DND-41 (cell line): Measurements from ENCODE around the gene SCYGR1.

Experiments
- ATAC-seq: fragments of 200-7000 bp; cut with Tn5 transposase; 3 replicates; pipeline ENCODE4 v1.9.1; 2021; ENCODE audit warnings: low read depth; ENCODE audit not compliant: insufficient read depth
- DNase-seq: peaks from one replicate; pipeline ENCODE4 v3.0.0-alpha.2; 2020
- H2AFZ ChIP-seq: 2 replicates; pipeline ENCODE4 v1.6.0; 2012; ENCODE audit warnings: low read depth, low read length
- H3K27ac ChIP-seq: 2 replicates; pipeline ENCODE4 v1.5.1; 2012; ENCODE audit warnings: low read length, inconsistent platforms
- H3K27me3 ChIP-seq: fragments of 200-600 bp; sonication (generic); 2 replicates; pipeline ENCODE4 v1.6.0; 2012; ENCODE audit warnings: low read length, mild to moderate bottlenecking, inconsistent platforms; ENCODE audit not compliant: insufficient read depth, poor library complexity
- H3K36me3 ChIP-seq: 2 replicates; pipeline ENCODE4 v1.5.1; 2012; ENCODE audit warnings: low read length, inconsistent platforms; ENCODE audit not compliant: insufficient read depth
- H3K4me1 ChIP-seq: 2 replicates; pipeline ENCODE4 v1.5.1; 2012; ENCODE audit warnings: mild to moderate bottlenecking, low read length; ENCODE audit not compliant: insufficient read depth
- H3K4me2 ChIP-seq: 2 replicates; pipeline ENCODE4 v1.6.0; 2012; ENCODE audit warnings: mild to moderate bottlenecking, moderate library complexity, low read length, inconsistent platforms; ENCODE audit not compliant: insufficient read depth
- H3K4me3 ChIP-seq, 2 experiments: fragments of 200-600 bp in 1 of 2; shearing (Covaris generic) in 1 of 2; 2 replicates each; pipeline ENCODE4 v1.5.1; 2012 to 2016; ENCODE audit warnings: inconsistent platforms in 2 of 2, low read length in 2 of 2, mild to moderate bottlenecking in 2 of 2, low read depth in 1 of 2, moderate library complexity in 1 of 2
- H3K79me2 ChIP-seq: 2 replicates; pipeline ENCODE4 v1.6.0; 2012; ENCODE audit warnings: low read length, inconsistent platforms; ENCODE audit not compliant: insufficient read depth
- H3K9ac ChIP-seq: 2 replicates; pipeline ENCODE4 v1.6.0; 2012; ENCODE audit warnings: low read depth, mild to moderate bottlenecking, inconsistent platforms, low read length, moderate library complexity
- H3K9me3 ChIP-seq: 2 replicates; pipeline ENCODE4 v1.5.1; 2012; ENCODE audit warnings: low read length, moderate library complexity, mild to moderate bottlenecking, inconsistent platforms; ENCODE audit not compliant: insufficient read depth, severe bottlenecking
- H4K20me1 ChIP-seq: 2 replicates; pipeline ENCODE4 v1.6.0; 2012; ENCODE audit warnings: low read length; ENCODE audit not compliant: insufficient read depth
- EZH2 ChIP-seq: IDR thresholded peaks from 3 replicates; pipeline ENCODE4 v1.6.1; 2012; ENCODE audit warnings: borderline replicate concordance, low read depth, mild to moderate bottlenecking, moderate library complexity, low read length, inconsistent platforms; ENCODE audit not compliant: severe bottlenecking
- TF ChIP-seq, protein P1 (sequence below): IDR thresholded peaks from 2 replicates; pipeline ENCODE4 v1.5.1; 2012; ENCODE audit warnings: borderline replicate concordance, low read length, moderate library complexity, mild to moderate bottlenecking; ENCODE audit not compliant: poor library complexity, severe bottlenecking; ENCODE audit errors: extremely low read depth

Gene SCYGR1

DNA sequence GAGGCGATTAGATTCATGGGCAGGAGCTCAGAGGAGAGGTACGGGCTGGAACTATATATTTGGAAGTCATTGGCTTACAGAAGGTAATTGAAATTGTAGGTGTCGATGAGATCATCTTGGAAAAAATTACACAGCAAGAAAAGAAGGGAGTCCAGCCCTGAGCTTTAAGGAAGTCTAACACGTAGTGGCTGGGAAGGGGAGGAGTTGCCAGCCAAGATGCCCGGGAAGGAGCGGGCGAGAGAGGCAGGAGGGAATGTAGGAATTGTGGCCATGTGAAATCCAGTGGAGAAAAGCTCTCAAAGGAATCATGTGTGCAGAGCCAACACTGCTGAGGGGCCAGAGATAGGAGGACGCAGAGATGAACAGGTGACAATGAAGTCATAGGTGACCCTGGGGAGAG, 25.6 kb upstream of the SCYGR1 start:
- Histone ChIP-seq H3K4me2 (no peak overlapping the region), H3K36me3 (no peaks in the 10 kb centered on the region), H3K27ac (no peak overlapping the region), H3K27me3 (no peaks in the 10 kb centered on the region), H2AFZ (no peak overlapping the region), H3K4me3 (no peak overlapping the region), H3K4me1 (no peaks in the 10 kb centered on the region), H3K9me3 (no peaks in the 10 kb centered on the region), H4K20me1 (no peaks in the 10 kb centered on the region), H3K9ac (no peak overlapping the region), H3K79me2 (no peaks in the 10 kb centered on the region)
- ATAC-seq: no peak
- DNase-seq: no peak
- TF ChIP-seq, protein P1, sequence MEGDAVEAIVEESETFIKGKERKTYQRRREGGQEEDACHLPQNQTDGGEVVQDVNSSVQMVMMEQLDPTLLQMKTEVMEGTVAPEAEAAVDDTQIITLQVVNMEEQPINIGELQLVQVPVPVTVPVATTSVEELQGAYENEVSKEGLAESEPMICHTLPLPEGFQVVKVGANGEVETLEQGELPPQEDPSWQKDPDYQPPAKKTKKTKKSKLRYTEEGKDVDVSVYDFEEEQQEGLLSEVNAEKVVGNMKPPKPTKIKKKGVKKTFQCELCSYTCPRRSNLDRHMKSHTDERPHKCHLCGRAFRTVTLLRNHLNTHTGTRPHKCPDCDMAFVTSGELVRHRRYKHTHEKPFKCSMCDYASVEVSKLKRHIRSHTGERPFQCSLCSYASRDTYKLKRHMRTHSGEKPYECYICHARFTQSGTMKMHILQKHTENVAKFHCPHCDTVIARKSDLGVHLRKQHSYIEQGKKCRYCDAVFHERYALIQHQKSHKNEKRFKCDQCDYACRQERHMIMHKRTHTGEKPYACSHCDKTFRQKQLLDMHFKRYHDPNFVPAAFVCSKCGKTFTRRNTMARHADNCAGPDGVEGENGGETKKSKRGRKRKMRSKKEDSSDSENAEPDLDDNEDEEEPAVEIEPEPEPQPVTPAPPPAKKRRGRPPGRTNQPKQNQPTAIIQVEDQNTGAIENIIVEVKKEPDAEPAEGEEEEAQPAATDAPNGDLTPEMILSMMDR: no peak
- no peak for TF ChIP-seq EZH2

GRCh38 chr2:227412877-227413276, 25.1 kb upstream of the SCYGR1 start:
- no peak for ATAC-seq

DNA sequence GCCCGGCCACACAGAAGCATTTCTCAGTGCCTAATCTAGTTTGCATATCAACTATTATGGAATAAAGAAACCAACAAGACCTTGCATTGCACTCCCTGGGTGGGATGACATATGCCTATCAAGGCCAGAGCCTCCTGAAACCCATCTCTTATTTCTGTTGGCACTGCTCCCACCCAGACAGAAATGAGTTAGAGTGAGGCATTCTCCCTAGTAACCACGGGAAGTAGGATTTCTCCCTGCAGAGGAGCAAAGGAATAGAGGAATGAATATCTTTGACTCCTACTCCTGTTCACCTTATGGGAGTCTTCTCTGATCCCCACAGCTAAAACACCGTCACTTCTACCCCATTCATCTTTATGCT, 24.2 kb upstream of the SCYGR1 start:
- no peak overlapping the region for H3K27ac ChIP-seq
- no peak overlapping the region for H2AFZ ChIP-seq
- H3K9me3 ChIP-seq: no peaks in the 10 kb centered on the region
- ATAC-seq (no peak), DNase-seq (no peak)
- TF ChIP-seq, protein P1: no peak
- TF ChIP-seq EZH2: no peak
- no peaks in the 10 kb centered on the region for H3K79me2 ChIP-seq
- H3K9ac ChIP-seq: no peak overlapping the region
- no peaks in the 10 kb centered on the region for H3K4me1 ChIP-seq
- no peaks in the 10 kb centered on the region for H3K36me3 ChIP-seq
- no peaks in the 10 kb centered on the region for H4K20me1 ChIP-seq
- H3K27me3 ChIP-seq: no peaks in the 10 kb centered on the region
- no peak overlapping the region for H3K4me3 ChIP-seq
- H3K4me2 ChIP-seq: no peak overlapping the region

More at GRCh38 chr2:227412877-227413276, 25.1 kb upstream of the SCYGR1 start:
- H3K9ac ChIP-seq: no peak overlapping the region
- H3K27me3 ChIP-seq: no peaks in the 10 kb centered on the region
- TF ChIP-seq EZH2: no peak
- TF ChIP-seq, protein P1: no peak
- H4K20me1 ChIP-seq: no peaks in the 10 kb centered on the region
- no peak overlapping the region for H3K4me2 ChIP-seq
- H3K27ac ChIP-seq: no peak overlapping the region
- no peaks in the 10 kb centered on the region for H3K36me3 ChIP-seq
- H3K79me2 ChIP-seq: no peaks in the 10 kb centered on the region
- no peak overlapping the region for H2AFZ ChIP-seq
- no peak for DNase-seq
- H3K9me3 ChIP-seq: no peaks in the 10 kb centered on the region
- H3K4me3 ChIP-seq: no peak overlapping the region
- H3K4me1 ChIP-seq: no peaks in the 10 kb centered on the region

DNA sequence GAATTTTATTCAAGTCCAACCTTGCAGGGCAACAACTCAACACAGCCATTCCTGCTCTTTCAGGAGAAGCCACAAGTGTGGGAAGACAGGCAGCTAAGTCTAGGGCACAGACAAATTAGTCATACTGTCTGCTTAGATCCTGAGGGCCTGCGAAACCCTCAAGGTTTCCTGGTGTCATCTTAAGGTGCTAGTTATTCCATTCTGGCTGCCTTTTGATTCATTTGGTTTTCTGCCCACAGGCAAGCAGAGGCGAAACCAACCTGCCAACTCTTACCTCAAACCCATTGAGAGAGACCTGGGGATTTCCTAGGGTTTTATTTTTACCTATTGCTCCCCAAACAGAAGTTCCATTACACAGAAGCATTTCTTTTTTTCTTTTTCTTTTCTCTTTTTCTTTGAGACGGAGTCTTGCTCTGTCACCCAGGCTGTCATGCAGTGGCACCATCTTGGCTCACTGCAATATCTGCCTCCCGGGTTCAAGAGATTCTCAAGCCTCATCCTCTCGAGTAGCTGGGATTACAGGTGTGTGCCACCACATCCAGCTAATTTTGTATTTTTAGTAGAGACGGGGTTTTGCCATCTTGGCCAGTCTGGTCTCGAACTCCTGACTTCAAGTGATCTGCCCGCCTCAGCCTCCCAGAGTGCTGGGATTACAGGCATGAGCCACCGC, 23.7 kb upstream of the SCYGR1 start:
- H4K20me1 ChIP-seq: no peaks in the 10 kb centered on the region
- no peaks in the 10 kb centered on the region for H3K36me3 ChIP-seq
- no peak for ATAC-seq
- H3K9me3 ChIP-seq: no peaks in the 10 kb centered on the region
- H2AFZ ChIP-seq: no peak overlapping the region
- H3K4me3 ChIP-seq: no peak overlapping the region
- no peak overlapping the region for H3K27ac ChIP-seq
- H3K9ac ChIP-seq: no peak overlapping the region
- H3K4me2 ChIP-seq: no peak overlapping the region
- TF ChIP-seq EZH2: no peak
- TF ChIP-seq, protein P1: no peak
- H3K27me3 ChIP-seq: no peaks in the 10 kb centered on the region
- no peaks in the 10 kb centered on the region for H3K79me2 ChIP-seq
- no peak for DNase-seq
- H3K4me1 ChIP-seq: no peaks in the 10 kb centered on the region
